HG03575 (cell line): ENCODE results near the gene MARK4.
"Not testable (repeated sequence)": the region's sequence is repeated elsewhere in the genome, so short reads cannot be mapped to it uniquely, and the experiment has no call there.

Experiments
- ATAC-seq: cut with Tn5 transposase; IDR thresholded peaks from one replicate; pipeline ENCODE4 v1.9.1; 2021; ENCODE audit not compliant: unreplicated experiment, insufficient number of reproducible peaks, low FRiP score; ENCODE audit errors: extremely low read depth

MARK4 gene

GRCh38 chr19:45250832-45251451 is at the start of gene MARK4:
Gene MARK4 (plus strand): TSS chr19:45251271. CDS start chr19:45251589, 318 bp downstream.
- ATAC-seq: no peak

- ATAC-seq: no peak
Measured at GRCh38 chr19:45202637-45203036, 48.4 kb upstream of the MARK4 start.

GRCh38 chr19:45205810-45206209 is 45.3 kb upstream of the MARK4 start:
- no peak for ATAC-seq

- no peak for ATAC-seq
Measured at GRCh38 chr19:45206328-45206727, 44.7 kb upstream of the MARK4 start.

- no peak for ATAC-seq
Measured at GRCh38 chr19:45211751-45212381, 39.2 kb upstream of the MARK4 start.

GRCh38 chr19:45213031-45213430 is 38.0 kb upstream of the MARK4 start:
- ATAC-seq: no peak

- ATAC-seq: no peak
Measured at GRCh38 chr19:45215391-45216191, 35.5 kb upstream of the MARK4 start.

- ATAC-seq: no peak
Measured at GRCh38 chr19:45216667-45217066, 34.4 kb upstream of the MARK4 start.

GRCh38 chr19:45217193-45217956 is 33.7 kb upstream of the MARK4 start:
- ATAC-seq: no peak

GRCh38 chr19:45217957-45218334 is 33.1 kb upstream of the MARK4 start:
- no peak for ATAC-seq

- no peak for ATAC-seq
Measured at GRCh38 chr19:45218426-45218825, 32.6 kb upstream of the MARK4 start.

- no peak for ATAC-seq
Measured at GRCh38 chr19:45218911-45219743, 31.9 kb upstream of the MARK4 start.

- no peak for ATAC-seq
Measured at GRCh38 chr19:45222724-45223123, 28.3 kb upstream of the MARK4 start.

GRCh38 chr19:45223879-45224278 is 27.2 kb upstream of the MARK4 start:
- no peak for ATAC-seq

- no peak for ATAC-seq
Measured at GRCh38 chr19:45224645-45225044, 26.4 kb upstream of the MARK4 start.

- not testable (repeated sequence) for ATAC-seq
Measured at GRCh38 chr19:45229056-45229455, 22.0 kb upstream of the MARK4 start.

GRCh38 chr19:45231891-45232290 is 19.2 kb upstream of the MARK4 start:
- no peak for ATAC-seq

- no peak for ATAC-seq
Measured at GRCh38 chr19:45234089-45234869, 16.8 kb upstream of the MARK4 start.
